SK-N-SH treated with all-trans-retinoic acid at 6 μM for 48 hours (cell line): ENCODE measurements around the gene E2F7.

Experiments
- ATAC-seq: fragments of 200-7000 bp; cut with Tn5 transposase; 3 replicates; pipeline ENCODE4 v1.9.1; 2020; ENCODE audit warnings: mild to moderate bottlenecking, moderate library complexity
- ARNTL ChIP-seq: fragments of 450-650 bp; formaldehyde crosslinking; IDR thresholded peaks from 2 replicates; pipeline ENCODE4 v1.5.0; 2020; ENCODE audit warnings: low read depth, mild to moderate bottlenecking, moderate library complexity, borderline replicate concordance
- BACH2 ChIP-seq: fragments of 250-450 bp; sonication (Bioruptor Pico); IDR thresholded peaks from 2 replicates; pipeline ENCODE4 v1.9.0; 2021; ENCODE audit warnings: mild to moderate bottlenecking, borderline replicate concordance
- CSDC2 ChIP-seq: fragments of 250-450 bp; sonication (Bioruptor Pico); IDR thresholded peaks from 2 replicates; pipeline ENCODE4 v1.5.0; 2020; ENCODE audit warnings: mild to moderate bottlenecking, moderate library complexity
- ESRRG ChIP-seq: fragments of 250-450 bp; sonication (Bioruptor Pico); IDR thresholded peaks from 2 replicates; pipeline ENCODE4 v1.6.1; 2021; ENCODE audit warnings: mild to moderate bottlenecking
- GLIS3 ChIP-seq: fragments of 250-450 bp; sonication (Bioruptor Pico); IDR thresholded peaks from 2 replicates; pipeline ENCODE4 v1.5.0; 2020; ENCODE audit warnings: mild to moderate bottlenecking, moderate library complexity
- ISL1 ChIP-seq: fragments of 250-450 bp; sonication (Bioruptor Pico); IDR thresholded peaks from 2 replicates; pipeline ENCODE4 v2.1.2; 2022; ENCODE audit warnings: mild to moderate bottlenecking, moderate library complexity
- PPARA ChIP-seq: fragments of 250-450 bp; sonication (Bioruptor Pico); IDR thresholded peaks from 2 replicates; pipeline ENCODE4 v1.5.0; 2020; ENCODE audit warnings: mild to moderate bottlenecking, borderline replicate concordance
- RARB ChIP-seq: fragments of 250-450 bp; sonication (Bioruptor Pico); IDR thresholded peaks from 2 replicates; pipeline ENCODE4 v1.8.0; 2021; ENCODE audit warnings: mild to moderate bottlenecking, moderate library complexity
- SNAI2 ChIP-seq: fragments of 250-450 bp; sonication (Bioruptor Pico); IDR thresholded peaks from 2 replicates; pipeline ENCODE4 v1.5.0; 2020; ENCODE audit warnings: mild to moderate bottlenecking, moderate library complexity
- TCF4 ChIP-seq: fragments of 250-450 bp; sonication (Bioruptor Pico); IDR thresholded peaks from 2 replicates; pipeline ENCODE4 v1.8.0; 2021; ENCODE audit warnings: mild to moderate bottlenecking, moderate library complexity, borderline replicate concordance
- TOX ChIP-seq: fragments of 250-450 bp; sonication (Bioruptor Pico); IDR thresholded peaks from 2 replicates; pipeline ENCODE4 v1.8.0; 2021; ENCODE audit warnings: mild to moderate bottlenecking, moderate library complexity, borderline replicate concordance
- ZC3H10 ChIP-seq: fragments of 250-450 bp; sonication (Bioruptor Pico); IDR thresholded peaks from 2 replicates; pipeline ENCODE4 v1.5.1; 2021; ENCODE audit warnings: mild to moderate bottlenecking, moderate library complexity
- ZFP3 ChIP-seq: fragments of 250-450 bp; sonication (Bioruptor Pico); IDR thresholded peaks from 2 replicates; pipeline ENCODE4 v1.5.0; 2020; ENCODE audit warnings: mild to moderate bottlenecking, moderate library complexity
- ZFP30 ChIP-seq: fragments of 450-650 bp; formaldehyde crosslinking; IDR thresholded peaks from 2 replicates; pipeline ENCODE4 v1.5.0; 2022; ENCODE audit warnings: mild to moderate bottlenecking, moderate library complexity
- ZNF565 ChIP-seq: fragments of 450-650 bp; formaldehyde crosslinking; conservative IDR thresholded peaks from 2 replicates; pipeline ENCODE4 v1.5.0; 2020; ENCODE audit warnings: low read depth, mild to moderate bottlenecking, moderate library complexity
- ZNF70 ChIP-seq: fragments of 450-650 bp; formaldehyde crosslinking; IDR thresholded peaks from 2 replicates; pipeline ENCODE4 v1.5.0; 2020; ENCODE audit warnings: mild to moderate bottlenecking, moderate library complexity
- ZNF8 ChIP-seq: fragments of 450-650 bp; formaldehyde crosslinking; IDR thresholded peaks from 2 replicates; pipeline ENCODE4 v1.5.0; 2020; ENCODE audit warnings: mild to moderate bottlenecking, moderate library complexity
- TF ChIP-seq, protein P1 (sequence below): fragments of 250-450 bp; sonication (Bioruptor Pico); IDR thresholded peaks from 2 replicates; pipeline ENCODE4 v1.5.1; 2021; ENCODE audit warnings: mild to moderate bottlenecking, moderate library complexity
- TF ChIP-seq, protein P2 (sequence below): fragments of 250-450 bp; sonication (Bioruptor Pico); IDR thresholded peaks from 2 replicates; pipeline ENCODE4 v1.5.1; 2020; ENCODE audit warnings: low read depth, mild to moderate bottlenecking, moderate library complexity
- TF ChIP-seq, protein P3 (sequence below): fragments of 250-450 bp; sonication (Bioruptor Pico); IDR thresholded peaks from 2 replicates; pipeline ENCODE4 v1.8.0; 2020; ENCODE audit warnings: mild to moderate bottlenecking, moderate library complexity, borderline replicate concordance
- TF ChIP-seq, protein P4 (sequence below): fragments of 250-450 bp; sonication (Bioruptor Pico); IDR thresholded peaks from 2 replicates; pipeline ENCODE4 v1.5.0; 2020; ENCODE audit warnings: mild to moderate bottlenecking, moderate library complexity

Gene E2F7

DNA sequence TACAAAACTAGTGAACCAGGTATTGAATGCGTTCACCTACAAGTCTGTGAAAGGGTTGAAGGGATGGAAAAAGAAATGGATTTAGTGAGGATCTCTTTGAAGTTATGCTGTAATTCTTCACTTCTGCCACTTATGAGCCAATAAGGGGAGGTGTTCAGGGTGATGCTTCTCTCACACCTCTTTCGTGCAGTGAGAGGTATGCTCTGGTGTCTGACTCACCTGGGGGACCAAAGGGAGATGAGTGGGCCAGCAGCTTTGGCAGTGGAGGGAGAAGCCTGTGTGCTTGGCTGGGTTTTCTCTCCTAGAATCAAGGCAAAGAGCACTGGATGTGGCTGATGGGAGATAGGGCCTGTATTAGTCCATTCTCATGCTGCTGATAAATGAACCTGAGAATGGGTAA, 45.4 kb downstream of the E2F7 start (continued):
- TF ChIP-seq, protein P1, sequence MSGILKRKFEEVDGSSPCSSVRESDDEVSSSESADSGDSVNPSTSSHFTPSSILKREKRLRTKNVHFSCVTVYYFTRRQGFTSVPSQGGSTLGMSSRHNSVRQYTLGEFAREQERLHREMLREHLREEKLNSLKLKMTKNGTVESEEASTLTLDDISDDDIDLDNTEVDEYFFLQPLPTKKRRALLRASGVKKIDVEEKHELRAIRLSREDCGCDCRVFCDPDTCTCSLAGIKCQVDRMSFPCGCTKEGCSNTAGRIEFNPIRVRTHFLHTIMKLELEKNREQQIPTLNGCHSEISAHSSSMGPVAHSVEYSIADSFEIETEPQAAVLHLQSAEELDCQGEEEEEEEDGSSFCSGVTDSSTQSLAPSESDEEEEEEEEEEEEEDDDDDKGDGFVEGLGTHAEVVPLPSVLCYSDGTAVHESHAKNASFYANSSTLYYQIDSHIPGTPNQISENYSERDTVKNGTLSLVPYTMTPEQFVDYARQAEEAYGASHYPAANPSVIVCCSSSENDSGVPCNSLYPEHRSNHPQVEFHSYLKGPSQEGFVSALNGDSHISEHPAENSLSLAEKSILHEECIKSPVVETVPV (CRISPR knock-in tag): no peak
- TF ChIP-seq, protein P2, sequence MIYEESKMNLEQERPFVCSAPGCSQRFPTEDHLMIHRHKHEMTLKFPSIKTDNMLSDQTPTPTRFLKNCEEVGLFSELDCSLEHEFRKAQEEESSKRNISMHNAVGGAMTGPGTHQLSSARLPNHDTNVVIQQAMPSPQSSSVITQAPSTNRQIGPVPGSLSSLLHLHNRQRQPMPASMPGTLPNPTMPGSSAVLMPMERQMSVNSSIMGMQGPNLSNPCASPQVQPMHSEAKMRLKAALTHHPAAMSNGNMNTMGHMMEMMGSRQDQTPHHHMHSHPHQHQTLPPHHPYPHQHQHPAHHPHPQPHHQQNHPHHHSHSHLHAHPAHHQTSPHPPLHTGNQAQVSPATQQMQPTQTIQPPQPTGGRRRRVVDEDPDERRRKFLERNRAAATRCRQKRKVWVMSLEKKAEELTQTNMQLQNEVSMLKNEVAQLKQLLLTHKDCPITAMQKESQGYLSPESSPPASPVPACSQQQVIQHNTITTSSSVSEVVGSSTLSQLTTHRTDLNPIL (CRISPR knock-in tag): no peak
- TF ChIP-seq BACH2: no peak
- TF ChIP-seq TOX (CRISPR knock-in tag): no peak

DNA sequence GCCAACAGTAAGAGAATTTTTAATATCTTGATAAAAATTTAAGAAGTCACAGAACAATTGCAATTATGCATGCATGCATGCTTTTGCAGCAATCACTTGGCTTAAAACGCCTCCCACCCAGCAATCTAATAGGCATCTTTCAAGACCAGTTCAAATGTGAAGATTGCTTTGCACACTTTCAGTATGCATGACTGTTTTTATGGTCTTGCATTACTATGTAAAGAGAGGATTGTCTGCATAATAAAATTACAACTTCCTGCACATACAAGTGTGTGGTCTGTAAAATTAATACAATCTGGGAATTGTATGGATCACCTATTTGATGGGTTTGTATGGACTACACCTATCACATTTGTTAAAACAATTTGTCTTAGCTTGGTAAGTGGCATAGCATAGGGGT, 48.8 kb downstream of the E2F7 start:
- TF ChIP-seq, protein P3, sequence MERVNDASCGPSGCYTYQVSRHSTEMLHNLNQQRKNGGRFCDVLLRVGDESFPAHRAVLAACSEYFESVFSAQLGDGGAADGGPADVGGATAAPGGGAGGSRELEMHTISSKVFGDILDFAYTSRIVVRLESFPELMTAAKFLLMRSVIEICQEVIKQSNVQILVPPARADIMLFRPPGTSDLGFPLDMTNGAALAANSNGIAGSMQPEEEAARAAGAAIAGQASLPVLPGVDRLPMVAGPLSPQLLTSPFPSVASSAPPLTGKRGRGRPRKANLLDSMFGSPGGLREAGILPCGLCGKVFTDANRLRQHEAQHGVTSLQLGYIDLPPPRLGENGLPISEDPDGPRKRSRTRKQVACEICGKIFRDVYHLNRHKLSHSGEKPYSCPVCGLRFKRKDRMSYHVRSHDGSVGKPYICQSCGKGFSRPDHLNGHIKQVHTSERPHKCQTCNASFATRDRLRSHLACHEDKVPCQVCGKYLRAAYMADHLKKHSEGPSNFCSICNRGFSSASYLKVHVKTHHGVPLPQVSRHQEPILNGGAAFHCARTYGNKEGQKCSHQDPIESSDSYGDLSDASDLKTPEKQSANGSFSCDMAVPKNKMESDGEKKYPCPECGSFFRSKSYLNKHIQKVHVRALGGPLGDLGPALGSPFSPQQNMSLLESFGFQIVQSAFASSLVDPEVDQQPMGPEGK (CRISPR knock-in tag): no peak
- TF ChIP-seq ESRRG: no peak
- TF ChIP-seq ISL1 (CRISPR knock-in tag): no peak
- TF ChIP-seq PPARA (CRISPR knock-in tag): no peak
- TF ChIP-seq, protein P2 (CRISPR knock-in tag): no peak
- TF ChIP-seq ARNTL: no peak
- TF ChIP-seq, protein P4, sequence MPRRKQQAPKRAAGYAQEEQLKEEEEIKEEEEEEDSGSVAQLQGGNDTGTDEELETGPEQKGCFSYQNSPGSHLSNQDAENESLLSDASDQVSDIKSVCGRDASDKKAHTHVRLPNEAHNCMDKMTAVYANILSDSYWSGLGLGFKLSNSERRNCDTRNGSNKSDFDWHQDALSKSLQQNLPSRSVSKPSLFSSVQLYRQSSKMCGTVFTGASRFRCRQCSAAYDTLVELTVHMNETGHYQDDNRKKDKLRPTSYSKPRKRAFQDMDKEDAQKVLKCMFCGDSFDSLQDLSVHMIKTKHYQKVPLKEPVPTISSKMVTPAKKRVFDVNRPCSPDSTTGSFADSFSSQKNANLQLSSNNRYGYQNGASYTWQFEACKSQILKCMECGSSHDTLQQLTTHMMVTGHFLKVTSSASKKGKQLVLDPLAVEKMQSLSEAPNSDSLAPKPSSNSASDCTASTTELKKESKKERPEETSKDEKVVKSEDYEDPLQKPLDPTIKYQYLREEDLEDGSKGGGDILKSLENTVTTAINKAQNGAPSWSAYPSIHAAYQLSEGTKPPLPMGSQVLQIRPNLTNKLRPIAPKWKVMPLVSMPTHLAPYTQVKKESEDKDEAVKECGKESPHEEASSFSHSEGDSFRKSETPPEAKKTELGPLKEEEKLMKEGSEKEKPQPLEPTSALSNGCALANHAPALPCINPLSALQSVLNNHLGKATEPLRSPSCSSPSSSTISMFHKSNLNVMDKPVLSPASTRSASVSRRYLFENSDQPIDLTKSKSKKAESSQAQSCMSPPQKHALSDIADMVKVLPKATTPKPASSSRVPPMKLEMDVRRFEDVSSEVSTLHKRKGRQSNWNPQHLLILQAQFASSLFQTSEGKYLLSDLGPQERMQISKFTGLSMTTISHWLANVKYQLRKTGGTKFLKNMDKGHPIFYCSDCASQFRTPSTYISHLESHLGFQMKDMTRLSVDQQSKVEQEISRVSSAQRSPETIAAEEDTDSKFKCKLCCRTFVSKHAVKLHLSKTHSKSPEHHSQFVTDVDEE (CRISPR knock-in tag): no peak
- TF ChIP-seq CSDC2 (CRISPR knock-in tag): no peak
- no peak for TF ChIP-seq TCF4 (CRISPR knock-in tag)
- TF ChIP-seq SNAI2: no peak
- TF ChIP-seq GLIS3 (CRISPR knock-in tag): no peak
- TF ChIP-seq ZFP3: no peak
- no peak for TF ChIP-seq TOX (CRISPR knock-in tag)
- TF ChIP-seq RARB: no peak
- no peak for TF ChIP-seq ZNF8 (CRISPR knock-in tag)
- TF ChIP-seq ZNF565 (CRISPR knock-in tag): no peak
- no peak for TF ChIP-seq ZC3H10 (CRISPR knock-in tag)
- no peak for TF ChIP-seq ZFP30 (CRISPR knock-in tag)
- ATAC-seq: no peak

DNA sequence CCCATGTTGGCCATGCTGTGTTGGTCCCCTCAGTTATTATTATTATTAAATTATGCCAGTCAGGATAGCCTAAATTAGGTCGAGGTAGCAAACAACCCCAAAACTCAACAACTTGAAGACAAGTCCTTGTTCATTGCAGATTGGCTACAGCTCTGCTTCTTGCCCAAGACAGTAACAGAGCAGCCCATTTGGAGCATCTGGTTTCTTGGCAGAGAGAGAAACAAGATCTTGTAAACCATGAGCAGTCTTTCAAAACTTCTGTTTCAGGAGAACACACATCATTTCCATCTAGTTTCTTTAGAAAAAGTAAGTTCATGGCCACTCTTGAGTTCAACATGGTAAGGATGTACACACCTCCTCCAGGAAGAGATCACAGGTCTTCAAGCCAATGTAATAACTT, 52.3 kb downstream of the E2F7 start:
- no peak for ATAC-seq
- TF ChIP-seq ARNTL: no peak
- TF ChIP-seq RARB: no peak
- no peak for TF ChIP-seq ZNF8 (CRISPR knock-in tag)
- TF ChIP-seq ISL1 (CRISPR knock-in tag): no peak
- no peak for TF ChIP-seq ZNF565 (CRISPR knock-in tag)
- TF ChIP-seq CSDC2 (CRISPR knock-in tag): no peak
- TF ChIP-seq, protein P2 (CRISPR knock-in tag): no peak
- TF ChIP-seq PPARA (CRISPR knock-in tag): no peak
- no peak for TF ChIP-seq BACH2
- TF ChIP-seq, protein P3 (CRISPR knock-in tag): no peak
- TF ChIP-seq ZFP30 (CRISPR knock-in tag): no peak
- TF ChIP-seq GLIS3 (CRISPR knock-in tag): no peak
- TF ChIP-seq ZNF70 (CRISPR knock-in tag): no peak
- TF ChIP-seq TOX (CRISPR knock-in tag): no peak
- TF ChIP-seq ESRRG: no peak
- no peak for TF ChIP-seq TCF4 (CRISPR knock-in tag)
- TF ChIP-seq, protein P1 (CRISPR knock-in tag): no peak
